Body of pancreas (tissue), 4 donors: ENCODE measurements around the gene CHRM2.

ENCODE experiments used
- CTCF ChIP-seq, 7 experiments: fragments of 450-650 bp in 4 of 7; fragments of 200-600 bp in 3 of 7; sonication (generic) in 3 of 7; IDR thresholded peaks; one replicate each; pipeline ENCODE4 v1.5.1; 2016 to 2019; ENCODE audit warnings: antibody characterized with exemption in 7 of 7
- POLR2A ChIP-seq, 3 donors: fragments of 450-650 bp; IDR thresholded peaks; one replicate each; pipeline ENCODE4 v1.6.1; 2016; ENCODE audit warnings: antibody characterized with exemption in 3 of 3, mild to moderate bottlenecking in 2 of 3

- TF ChIP-seq CTCF (IDR thresholded peaks at IDR 0.05) (no peak), POLR2A (IDR thresholded peaks at IDR 0.05) (no peak)
Measured at GRCh38 chr7:137020351-137020750, 151.9 kb downstream of the CHRM2 start.
